Parathyroid adenoma (tissue), 2 donors: ENCODE measurements around the gene SMC6.

Experiments
- H2AFZ ChIP-seq: fragments of 300-600 bp; sonication (generic); one replicate; pipeline ENCODE4 v1.7.0; 2017; ENCODE audit warnings: antibody characterized with exemption, mild to moderate bottlenecking
- H3K27ac ChIP-seq: fragments of 300-600 bp; sonication (generic); one replicate; pipeline ENCODE4 v1.7.0; 2017
- H3K27me3 ChIP-seq: fragments of 300-600 bp; sonication (generic); one replicate; pipeline ENCODE4 v1.7.0; 2017; ENCODE audit warnings: low read length; ENCODE audit not compliant: control insufficient read depth, insufficient read depth
- H3K36me3 ChIP-seq: fragments of 300-600 bp; sonication (generic); one replicate; pipeline ENCODE4 v1.7.0; 2017; ENCODE audit warnings: low read length; ENCODE audit not compliant: control insufficient read depth, insufficient read depth
- H3K4me1 ChIP-seq: fragments of 300-600 bp; sonication (generic); one replicate; pipeline ENCODE4 v1.7.0; 2017; ENCODE audit warnings: control low read depth
- H3K4me2 ChIP-seq: fragments of 300-600 bp; sonication (generic); one replicate; pipeline ENCODE4 v1.7.0; 2017; ENCODE audit warnings: low read length
- H3K4me3 ChIP-seq: fragments of 300-600 bp; sonication (generic); one replicate; pipeline ENCODE4 v1.7.0; 2017; ENCODE audit warnings: low read depth, low read length
- H3K79me2 ChIP-seq: fragments of 300-600 bp; sonication (generic); one replicate; pipeline ENCODE4 v1.7.0; 2017; ENCODE audit warnings: control low read depth
- H3K9ac ChIP-seq: fragments of 300-600 bp; sonication (generic); one replicate; pipeline ENCODE4 v1.7.0; 2017; ENCODE audit warnings: mild to moderate bottlenecking
- H3K9me3 ChIP-seq: fragments of 300-600 bp; sonication (generic); one replicate; pipeline ENCODE4 v1.7.0; 2017; ENCODE audit warnings: low read length; ENCODE audit not compliant: control insufficient read depth
- CTCF ChIP-seq: fragments of 300-600 bp; sonication (generic); IDR thresholded peaks from one replicate; pipeline ENCODE4 v1.7.0; 2017; ENCODE audit warnings: antibody characterized with exemption, mild to moderate bottlenecking
- donor health status: primary hyperparathyroidism.

The SMC6 gene

DNA sequence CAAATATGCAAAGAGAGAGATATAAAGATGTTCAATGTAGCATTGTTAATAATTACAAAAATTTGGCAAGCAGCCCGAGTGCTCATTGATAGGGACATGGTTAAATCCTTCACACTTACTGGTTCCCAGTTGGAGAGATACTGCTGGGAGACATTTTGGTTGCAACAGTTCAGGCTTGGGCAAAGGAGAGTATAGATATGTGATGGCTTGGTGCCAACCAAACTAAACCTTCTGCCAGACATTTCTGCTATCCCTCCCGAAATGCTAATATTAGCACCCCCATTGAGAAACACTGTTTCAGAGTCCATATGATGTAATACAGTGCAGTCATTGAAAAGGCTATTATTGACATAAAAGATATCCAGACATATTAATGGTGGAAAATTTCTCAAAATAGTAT is 11.8 kb upstream of the SMC6 start:
- H3K27ac ChIP-seq, result no peak overlapping the region
- no peak overlapping the region for H3K4me3 ChIP-seq
- no peaks in the 10 kb centered on the region for H3K27me3 ChIP-seq
- no peaks in the 10 kb centered on the region for H3K9me3 ChIP-seq
- no peak for TF ChIP-seq CTCF
- H3K79me2 ChIP-seq, result no peaks in the 10 kb centered on the region
- no peaks in the 10 kb centered on the region for H3K4me1 ChIP-seq
- no peak overlapping the region for H3K9ac ChIP-seq
- H2AFZ ChIP-seq, result no peak overlapping the region
- H3K4me2 ChIP-seq, result no peak overlapping the region
- no peaks in the 10 kb centered on the region for H3K36me3 ChIP-seq

- Histone ChIP-seq H3K79me2 (no peaks in the 10 kb centered on the region), H3K4me3 (no peak overlapping the region), H3K27ac (no peak overlapping the region), H3K4me1 (no peaks in the 10 kb centered on the region), H3K4me2 (no peak overlapping the region), H3K27me3 (no peaks in the 10 kb centered on the region), H3K9me3 (no peaks in the 10 kb centered on the region), H3K36me3 (no peaks in the 10 kb centered on the region), H3K9ac (no peak overlapping the region), H2AFZ (no peak overlapping the region)
- no peak for TF ChIP-seq CTCF
These were observed 10.2 kb upstream of the SMC6 start for GRCh38 chr2:17763641-17764333.

GRCh38 chr2:17762451-17762850 is 8.8 kb upstream of the SMC6 start:
- no peak overlapping the region for H3K4me2 ChIP-seq
- no peaks in the 10 kb centered on the region for H3K36me3 ChIP-seq
- no peak overlapping the region for H3K4me3 ChIP-seq
- no peak overlapping the region for H3K27ac ChIP-seq
- no peak for TF ChIP-seq CTCF
- no peak overlapping the region for H2AFZ ChIP-seq
- H3K9me3 ChIP-seq, result no peaks in the 10 kb centered on the region
- no peaks in the 10 kb centered on the region for H3K79me2 ChIP-seq
- no peaks in the 10 kb centered on the region for H3K27me3 ChIP-seq
- no peaks in the 10 kb centered on the region for H3K4me1 ChIP-seq
- no peak overlapping the region for H3K9ac ChIP-seq

DNA sequence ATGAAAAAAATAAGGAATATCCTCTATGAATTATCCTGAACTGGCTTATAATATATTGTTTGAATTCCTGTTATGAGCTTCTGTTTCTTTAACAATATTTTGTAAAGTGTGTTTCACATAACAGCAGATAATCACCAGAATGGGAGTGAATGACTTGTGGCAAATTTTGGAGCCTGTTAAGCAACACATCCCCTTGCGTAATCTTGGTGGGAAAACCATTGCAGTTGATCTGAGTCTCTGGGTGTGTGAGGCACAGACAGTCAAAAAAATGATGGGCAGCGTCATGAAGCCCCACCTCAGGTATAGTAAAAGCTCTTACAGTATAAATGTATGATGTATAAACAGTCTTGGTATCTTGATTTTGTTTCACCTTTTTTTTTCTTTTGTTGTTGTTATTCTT is 6.2 kb upstream of the SMC6 start:
- TF ChIP-seq CTCF, result no peak
- H3K9ac ChIP-seq, result no peak overlapping the region
- no peaks in the 10 kb centered on the region for H3K9me3 ChIP-seq
- H3K27ac ChIP-seq, result no peak overlapping the region
- H3K4me1 ChIP-seq, result no peaks in the 10 kb centered on the region
- no peak overlapping the region for H2AFZ ChIP-seq
- no peak overlapping the region for H3K4me3 ChIP-seq
- no peaks in the 10 kb centered on the region for H3K36me3 ChIP-seq
- no peak overlapping the region for H3K4me2 ChIP-seq
- H3K79me2 ChIP-seq, result peaks cover 2% of the 10 kb centered on the region
- no peaks in the 10 kb centered on the region for H3K27me3 ChIP-seq

- no peaks in the 10 kb centered on the region for H3K36me3 ChIP-seq
- H3K9me3 ChIP-seq, result no peaks in the 10 kb centered on the region
- H3K4me2 ChIP-seq, result no peak overlapping the region
- H3K27me3 ChIP-seq, result no peaks in the 10 kb centered on the region
- H3K27ac ChIP-seq, result no peak overlapping the region
- H3K9ac ChIP-seq, result no peak overlapping the region
- no peak overlapping the region for H3K4me3 ChIP-seq
- no peaks in the 10 kb centered on the region for H3K4me1 ChIP-seq
- H3K79me2 ChIP-seq, result peaks cover 2% of the 10 kb centered on the region
- H2AFZ ChIP-seq, result no peak overlapping the region
- TF ChIP-seq CTCF, result no peak
These were observed 4.5 kb upstream of the SMC6 start for GRCh38 chr2:17758118-17758517.
